ENCODE data around the gene KATNB1. TPM values are rescaled to one million over a fixed set of nuclear protein-coding genes. Genes with fewer than 3 reads are reported as not detected.

Gene KATNB1
- total RNA-seq, 1 experiment from 2014 or later: 32.2 TPM

- no peaks in the 10 kb centered on the region for H3K9me2 ChIP-seq (ENCODE audit: insufficient read depth)
- H3K4me3 ChIP-seq (replicated peaks in 1 of 2; ENCODE audit: low read depth in 1 of 2, low read length in 2 of 2): no peak overlapping the region
- DNase-seq (ENCODE audit: low read depth, low spot score): no peak
- intact Hi-C loops (cut with micrococcal nuclease): no loop called here
- ChIA-PET CTCF (interaction anchor here (0.7 to 1.3 kb wide), 2 partner anchors 26 to 35 kb away, joined by 3 to 4 read pairs; partner anchors contain the start of gene KATNB1), POLR2A (no interaction called here), RAD21 (ENCODE audit: low non-redundant PET in 1 of 2, low total read pairs in 2 of 2, uncharacterized antibody in 2 of 2, unreplicated experiment in 2 of 2) (no interaction called here)
- TF ChIP-seq JUND (IDR thresholded peaks at IDR 0.05): no peak
- TF ChIP-seq SP1 (IDR thresholded peaks at IDR 0.05; ENCODE audit: low read depth): no peak
- H4K20me1 ChIP-seq (ENCODE audit: insufficient read depth): no peaks in the 10 kb centered on the region
- H2AFZ ChIP-seq (ENCODE audit: low read depth, low read length, poor library complexity, severe bottlenecking): no peak overlapping the region
- H3K4me2 ChIP-seq (ENCODE audit: low read length): no peak overlapping the region
- ATAC-seq: no peak
- H3K9me3 ChIP-seq (ENCODE audit: control insufficient read depth in 1 of 2, insufficient read depth in 1 of 2, low read depth in 1 of 2, low read length in 2 of 2): no peaks in the 10 kb centered on the region
- no peaks in the 10 kb centered on the region for H3K27me3 ChIP-seq (ENCODE audit: insufficient read depth, low read length)
- H3K27ac ChIP-seq (ENCODE audit: low read depth, low read length): no peak overlapping the region
- 0 out of 4 replicates have a peak, but pooled peaks cover 0 to 5% of the 10 kb centered on the region in 2 experiments for H3K36me3 ChIP-seq (ENCODE audit: control insufficient read depth in 1 of 2, insufficient read depth in 2 of 2, low read length in 2 of 2)
- peaks cover 15 to 29% of the 10 kb centered on the region in 2 experiments for H3K4me1 ChIP-seq (ENCODE audit: control insufficient read depth in 1 of 2, insufficient read depth in 2 of 2, low read length in 2 of 2)
- H3K9ac ChIP-seq (ENCODE audit: low read length): no peak overlapping the region
- BruUV-seq (replicated peaks): no TSS peak
- no peaks in the 10 kb centered on the region for H3K79me2 ChIP-seq (ENCODE audit: insufficient read depth, low read length)
Measured at GRCh38 chr16:57761301-57761700, 25.7 kb downstream of the KATNB1 start.

DNA sequence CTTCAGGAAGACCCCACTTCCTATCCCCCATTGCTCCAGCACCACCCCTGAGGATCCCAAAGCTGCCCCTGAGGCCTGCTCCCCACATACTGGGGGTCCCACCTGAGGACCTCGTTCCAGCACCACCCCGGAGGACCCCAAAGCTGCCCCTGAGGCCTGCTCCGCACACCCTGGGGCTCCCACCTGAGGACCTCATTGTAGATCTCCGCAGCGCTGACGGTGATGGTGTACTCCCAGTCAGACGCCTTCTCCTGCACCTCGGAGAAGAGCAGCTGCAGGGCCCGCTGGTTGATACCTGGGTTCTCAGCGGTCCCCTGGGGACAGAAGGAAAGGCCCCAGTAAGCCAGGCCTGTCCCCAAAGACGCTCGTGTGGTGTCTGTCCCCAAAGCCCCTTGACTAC is 26.4 kb downstream of the KATNB1 start:
- DNase-seq (ENCODE audit: low read depth, low spot score) (no peak), ATAC-seq (no peak)
- CTCF ChIA-PET: interaction anchor here (0.7 to 1.3 kb wide), 2 partner anchors 26 to 34 kb away, joined by 3 to 4 read pairs; partner anchors contain the start of gene KATNB1
- H3K27ac ChIP-seq (ENCODE audit: low read depth, low read length): no peak overlapping the region
- H3K36me3 ChIP-seq (ENCODE audit: control insufficient read depth in 1 of 2, insufficient read depth in 2 of 2, low read length in 2 of 2): 0 out of 4 replicates have a peak, but pooled peaks cover 0 to 5% of the 10 kb centered on the region in 2 experiments
- H3K4me3 ChIP-seq (replicated peaks in 1 of 2; ENCODE audit: low read depth in 1 of 2, low read length in 2 of 2): no peak overlapping the region
- H3K4me1 ChIP-seq (ENCODE audit: control insufficient read depth in 1 of 2, insufficient read depth in 2 of 2, low read length in 2 of 2): peaks cover 15 to 29% of the 10 kb centered on the region in 2 experiments
- no peaks in the 10 kb centered on the region for H4K20me1 ChIP-seq (ENCODE audit: insufficient read depth)
- H3K9me3 ChIP-seq (ENCODE audit: control insufficient read depth in 1 of 2, insufficient read depth in 1 of 2, low read depth in 1 of 2, low read length in 2 of 2): no peaks in the 10 kb centered on the region
- H2AFZ ChIP-seq (ENCODE audit: low read depth, low read length, poor library complexity, severe bottlenecking): no peak overlapping the region
- POLR2A ChIA-PET: no interaction called here
- no peak overlapping the region for H3K9ac ChIP-seq (ENCODE audit: low read length)
- no peaks in the 10 kb centered on the region for H3K79me2 ChIP-seq (ENCODE audit: insufficient read depth, low read length)
- intact Hi-C loops (cut with micrococcal nuclease): no loop called here
- RAD21 ChIA-PET (ENCODE audit: low non-redundant PET in 1 of 2, low total read pairs in 2 of 2, uncharacterized antibody in 2 of 2, unreplicated experiment in 2 of 2): no interaction called here
- H3K4me2 ChIP-seq (ENCODE audit: low read length): no peak overlapping the region
- no peaks in the 10 kb centered on the region for H3K9me2 ChIP-seq (ENCODE audit: insufficient read depth)
- no peaks in the 10 kb centered on the region for H3K27me3 ChIP-seq (ENCODE audit: insufficient read depth, low read length)
- TF ChIP-seq YY1 (IDR thresholded peaks at IDR 0.05; ENCODE audit: extremely low read depth, insufficient replicate concordance, low read depth, low read length) (no peak), EGR1 (IDR thresholded peaks at IDR 0.05; ENCODE audit: low read depth) (no peak), ELF1 (IDR thresholded peaks at IDR 0.05; ENCODE audit: borderline replicate concordance, low read depth) (no peak), SRF (IDR thresholded peaks at IDR 0.05; ENCODE audit: low read depth) (no peak), POLR2AphosphoS5 (IDR thresholded peaks at IDR 0.05; ENCODE audit: low read depth, low read length) (no peak), ZBTB33 (IDR thresholded peaks at IDR 0.05; ENCODE audit: extremely low read depth, insufficient replicate concordance, low read length) (no peak)
- BruUV-seq (replicated peaks): no TSS peak
